Neural cell (in vitro differentiated cells): ENCODE data around the gene ADGRG6.

Experiments used
- EP300 ChIP-seq: fragments of 450-650 bp; conservative IDR thresholded peaks from 2 replicates; pipeline ENCODE4 v1.6.1; 2014; ENCODE audit warnings: antibody characterized with exemption, mild to moderate bottlenecking, moderate library complexity; ENCODE audit not compliant: poor library complexity, severe bottlenecking
- EZH2 ChIP-seq: fragments of 200-600, 300-800 bp; shearing (Covaris generic), sonication (generic); IDR thresholded peaks from 2 replicates; pipeline ENCODE4 v1.6.1; 2014; ENCODE audit warnings: antibody characterized with exemption, low read length, borderline replicate concordance, mild to moderate bottlenecking; ENCODE audit not compliant: insufficient read depth, poor library complexity, severe bottlenecking
- POLR2AphosphoS5 ChIP-seq: IDR thresholded peaks from 2 replicates; pipeline ENCODE4 v1.6.1; 2012
- SMC3 ChIP-seq: fragments of 450-650 bp; conservative IDR thresholded peaks from 2 replicates; pipeline ENCODE4 v1.6.1; 2014; ENCODE audit warnings: antibody characterized with exemption, mild to moderate bottlenecking, moderate library complexity; ENCODE audit not compliant: poor library complexity
- TAF1 ChIP-seq: IDR thresholded peaks from 2 replicates; pipeline ENCODE4 v1.6.1; 2012; ENCODE audit warnings: low read depth
- TF ChIP-seq, protein P1 (sequence below): fragments of 450-650 bp; IDR thresholded peaks from 2 replicates; pipeline ENCODE4 v1.5.1; 2014; ENCODE audit warnings: antibody characterized with exemption, mild to moderate bottlenecking, moderate library complexity; ENCODE audit not compliant: poor library complexity, severe bottlenecking

DNA sequence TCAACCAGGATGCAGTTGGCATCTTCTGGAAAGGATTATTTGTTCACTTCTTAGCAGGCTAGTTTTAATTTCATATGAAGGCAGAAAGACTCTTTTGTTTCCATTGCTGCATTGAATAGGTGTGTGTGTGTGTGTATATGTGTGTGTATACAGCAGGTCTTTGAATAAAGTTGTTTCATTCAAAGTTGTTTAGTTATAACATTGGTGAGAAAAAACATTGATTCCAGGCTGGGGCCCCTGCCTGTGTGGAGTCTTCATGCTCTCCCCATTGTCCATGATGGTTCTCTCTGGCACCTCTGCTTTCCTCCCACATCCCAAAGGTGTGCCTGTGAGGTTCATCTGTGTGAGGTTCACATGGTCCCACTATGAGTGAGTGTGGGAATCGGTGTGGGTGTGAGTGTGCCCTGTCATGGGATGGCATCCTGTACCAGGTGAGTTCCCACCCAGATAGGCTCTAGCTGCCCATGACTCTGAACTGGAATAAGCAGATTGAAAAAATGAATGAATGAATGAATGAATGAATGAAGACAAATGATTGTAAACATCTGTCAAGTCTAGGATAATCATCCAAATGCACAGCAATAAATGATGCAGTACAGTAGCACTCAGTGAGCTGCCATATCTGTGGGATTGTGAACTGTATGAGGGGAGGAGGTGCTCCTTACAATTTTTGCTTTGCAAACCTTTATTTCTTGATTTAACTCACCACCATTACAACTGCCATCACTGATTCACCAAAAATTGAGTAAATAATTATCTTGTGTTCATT lies 156.0 kb downstream of the ADGRG6 start:
- TF ChIP-seq, protein P1, sequence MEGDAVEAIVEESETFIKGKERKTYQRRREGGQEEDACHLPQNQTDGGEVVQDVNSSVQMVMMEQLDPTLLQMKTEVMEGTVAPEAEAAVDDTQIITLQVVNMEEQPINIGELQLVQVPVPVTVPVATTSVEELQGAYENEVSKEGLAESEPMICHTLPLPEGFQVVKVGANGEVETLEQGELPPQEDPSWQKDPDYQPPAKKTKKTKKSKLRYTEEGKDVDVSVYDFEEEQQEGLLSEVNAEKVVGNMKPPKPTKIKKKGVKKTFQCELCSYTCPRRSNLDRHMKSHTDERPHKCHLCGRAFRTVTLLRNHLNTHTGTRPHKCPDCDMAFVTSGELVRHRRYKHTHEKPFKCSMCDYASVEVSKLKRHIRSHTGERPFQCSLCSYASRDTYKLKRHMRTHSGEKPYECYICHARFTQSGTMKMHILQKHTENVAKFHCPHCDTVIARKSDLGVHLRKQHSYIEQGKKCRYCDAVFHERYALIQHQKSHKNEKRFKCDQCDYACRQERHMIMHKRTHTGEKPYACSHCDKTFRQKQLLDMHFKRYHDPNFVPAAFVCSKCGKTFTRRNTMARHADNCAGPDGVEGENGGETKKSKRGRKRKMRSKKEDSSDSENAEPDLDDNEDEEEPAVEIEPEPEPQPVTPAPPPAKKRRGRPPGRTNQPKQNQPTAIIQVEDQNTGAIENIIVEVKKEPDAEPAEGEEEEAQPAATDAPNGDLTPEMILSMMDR = no peak
- no peak for TF ChIP-seq SMC3
- TF ChIP-seq EZH2 = no peak
- no peak for TF ChIP-seq POLR2AphosphoS5
- no peak for TF ChIP-seq EP300
- no peak for TF ChIP-seq TAF1
